Mesothelial cell of epicardium (in vitro differentiated cells): ENCODE results near the gene AUH. TPM values are rescaled to one million over a fixed set of nuclear protein-coding genes. Genes with fewer than 3 reads are reported as not detected.

Experiments
- DNase-seq, 2 experiments: peaks; one replicate each; pipeline ENCODE4 v3.0.0; 2021; ENCODE audit warnings: low spot score in 2 of 2; ENCODE audit not compliant: unreplicated experiment in 2 of 2
- H3K27ac Mint-ChIP-seq: 2 replicates; pipeline ENCODE4 v1.8.0; 2021; ENCODE audit warnings: mixed read lengths
- H3K27me3 Mint-ChIP-seq: 2 replicates; pipeline ENCODE4 v1.8.0; 2021; ENCODE audit warnings: low read depth, mixed read lengths
- H3K36me3 Mint-ChIP-seq: 2 replicates; pipeline ENCODE4 v1.8.0; 2021; ENCODE audit warnings: mixed read lengths
- H3K4me1 Mint-ChIP-seq: 2 replicates; pipeline ENCODE4 v1.8.0; 2021; ENCODE audit warnings: mixed read lengths
- H3K4me3 Mint-ChIP-seq: 2 replicates; pipeline ENCODE4 v1.8.0; 2021; ENCODE audit warnings: mild to moderate bottlenecking, moderate library complexity, mixed read lengths
- H3K9me3 Mint-ChIP-seq: 2 replicates; pipeline ENCODE4 v1.8.0; 2021; ENCODE audit warnings: mixed read lengths
- total RNA-seq: library from RNA; stranded (reverse); gene quantifications from 3 replicates; pipeline ENCODE4 v1.2.1, GENCODE V29; 2021
- TF ChIP-seq, protein P1 (sequence below): fragments of 200-600 bp; sonication (generic); IDR thresholded peaks from one replicate; pipeline ENCODE4 v1.5.0; 2021; ENCODE audit warnings: antibody characterized with exemption; ENCODE audit not compliant: unreplicated experiment

Gene AUH
- total RNA-seq, 1 donor from 2014 or later = 24.8 TPM

DNA sequence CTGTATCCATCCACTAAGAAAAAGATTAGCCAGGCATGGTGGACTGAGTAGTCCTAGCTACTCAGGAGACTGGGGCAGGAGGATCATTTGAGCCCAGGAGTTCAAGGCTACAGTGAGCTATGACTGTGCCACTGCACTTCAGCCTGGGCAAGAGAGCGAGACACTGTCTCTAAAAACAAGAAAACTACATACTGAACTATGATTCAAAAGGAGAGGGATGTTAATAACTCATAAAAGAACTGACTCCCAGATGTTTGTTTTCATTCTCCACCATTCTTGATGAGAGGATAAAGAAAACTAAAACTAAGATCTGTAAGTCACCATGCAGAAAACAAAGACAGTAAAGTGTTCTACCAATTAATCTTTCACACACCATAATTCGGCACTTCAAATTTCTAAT is 53.5 kb downstream of the AUH start:
- Mint-ChIP-seq H3K9me3 (peaks cover 7% of the 10 kb centered on the region), H3K4me3 (no peak overlapping the region)
- TF ChIP-seq, protein P1, sequence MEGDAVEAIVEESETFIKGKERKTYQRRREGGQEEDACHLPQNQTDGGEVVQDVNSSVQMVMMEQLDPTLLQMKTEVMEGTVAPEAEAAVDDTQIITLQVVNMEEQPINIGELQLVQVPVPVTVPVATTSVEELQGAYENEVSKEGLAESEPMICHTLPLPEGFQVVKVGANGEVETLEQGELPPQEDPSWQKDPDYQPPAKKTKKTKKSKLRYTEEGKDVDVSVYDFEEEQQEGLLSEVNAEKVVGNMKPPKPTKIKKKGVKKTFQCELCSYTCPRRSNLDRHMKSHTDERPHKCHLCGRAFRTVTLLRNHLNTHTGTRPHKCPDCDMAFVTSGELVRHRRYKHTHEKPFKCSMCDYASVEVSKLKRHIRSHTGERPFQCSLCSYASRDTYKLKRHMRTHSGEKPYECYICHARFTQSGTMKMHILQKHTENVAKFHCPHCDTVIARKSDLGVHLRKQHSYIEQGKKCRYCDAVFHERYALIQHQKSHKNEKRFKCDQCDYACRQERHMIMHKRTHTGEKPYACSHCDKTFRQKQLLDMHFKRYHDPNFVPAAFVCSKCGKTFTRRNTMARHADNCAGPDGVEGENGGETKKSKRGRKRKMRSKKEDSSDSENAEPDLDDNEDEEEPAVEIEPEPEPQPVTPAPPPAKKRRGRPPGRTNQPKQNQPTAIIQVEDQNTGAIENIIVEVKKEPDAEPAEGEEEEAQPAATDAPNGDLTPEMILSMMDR = no peak

DNA sequence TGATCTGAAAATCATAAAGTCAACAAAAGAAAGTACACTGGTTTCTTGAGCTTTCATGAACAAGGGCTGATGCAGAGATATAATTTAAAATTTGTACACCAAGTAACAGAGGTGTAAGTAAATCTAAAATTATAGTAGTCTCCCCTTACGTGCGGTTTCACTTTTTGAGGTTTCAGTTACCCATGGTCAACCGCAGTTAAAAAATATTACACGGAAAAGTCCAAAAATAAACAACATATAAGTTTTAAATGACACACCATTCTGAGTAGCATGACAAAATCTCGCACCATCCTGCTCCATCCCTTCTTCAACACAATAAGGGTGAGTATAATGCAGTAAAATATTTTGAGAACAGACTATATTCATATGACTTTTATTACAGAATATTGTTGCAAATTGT is 54.4 kb downstream of the AUH start:
- no peaks in the 10 kb centered on the region for H3K27me3 Mint-ChIP-seq
- no peak overlapping the region for H3K27ac Mint-ChIP-seq
- TF ChIP-seq, protein P1 = no peak
- peaks cover 7% of the 10 kb centered on the region for H3K9me3 Mint-ChIP-seq
- H3K4me1 Mint-ChIP-seq = peaks cover 32% of the 10 kb centered on the region
- DNase-seq = no peak
- peaks cover 10% of the 10 kb centered on the region for H3K36me3 Mint-ChIP-seq
- H3K4me3 Mint-ChIP-seq = no peak overlapping the region

More for the DNA sequence above, 53.5 kb downstream of the AUH start:
- DNase-seq = no peak
- Mint-ChIP-seq H3K27me3 (no peaks in the 10 kb centered on the region), H3K4me1 (peaks cover 39% of the 10 kb centered on the region), H3K27ac (no peak overlapping the region), H3K36me3 (peaks cover 10% of the 10 kb centered on the region)

DNA sequence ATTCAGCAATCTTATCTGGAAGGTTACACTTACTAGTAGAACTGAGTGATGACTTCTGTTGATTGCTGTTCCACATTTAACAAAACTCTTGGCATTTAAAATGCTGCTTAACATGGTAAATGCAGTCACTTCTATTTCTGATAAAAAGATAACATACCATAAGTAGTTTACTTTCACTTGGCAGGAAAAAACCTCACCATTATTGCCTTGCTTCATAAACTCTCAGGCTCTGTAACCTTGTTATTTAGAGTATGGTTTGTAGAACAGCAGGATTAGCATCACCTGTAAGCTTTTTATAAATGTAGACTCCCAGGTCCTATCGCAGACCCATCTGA is 55.5 kb downstream of the AUH start:
- H3K27ac Mint-ChIP-seq = no peak overlapping the region
- no peaks in the 10 kb centered on the region for H3K27me3 Mint-ChIP-seq
- peaks cover 7% of the 10 kb centered on the region for H3K9me3 Mint-ChIP-seq
- no peak for DNase-seq
- H3K36me3 Mint-ChIP-seq = peaks cover 10% of the 10 kb centered on the region
- TF ChIP-seq, protein P1 = no peak
- peaks cover 30% of the 10 kb centered on the region for H3K4me1 Mint-ChIP-seq
- no peak overlapping the region for H3K4me3 Mint-ChIP-seq

DNA sequence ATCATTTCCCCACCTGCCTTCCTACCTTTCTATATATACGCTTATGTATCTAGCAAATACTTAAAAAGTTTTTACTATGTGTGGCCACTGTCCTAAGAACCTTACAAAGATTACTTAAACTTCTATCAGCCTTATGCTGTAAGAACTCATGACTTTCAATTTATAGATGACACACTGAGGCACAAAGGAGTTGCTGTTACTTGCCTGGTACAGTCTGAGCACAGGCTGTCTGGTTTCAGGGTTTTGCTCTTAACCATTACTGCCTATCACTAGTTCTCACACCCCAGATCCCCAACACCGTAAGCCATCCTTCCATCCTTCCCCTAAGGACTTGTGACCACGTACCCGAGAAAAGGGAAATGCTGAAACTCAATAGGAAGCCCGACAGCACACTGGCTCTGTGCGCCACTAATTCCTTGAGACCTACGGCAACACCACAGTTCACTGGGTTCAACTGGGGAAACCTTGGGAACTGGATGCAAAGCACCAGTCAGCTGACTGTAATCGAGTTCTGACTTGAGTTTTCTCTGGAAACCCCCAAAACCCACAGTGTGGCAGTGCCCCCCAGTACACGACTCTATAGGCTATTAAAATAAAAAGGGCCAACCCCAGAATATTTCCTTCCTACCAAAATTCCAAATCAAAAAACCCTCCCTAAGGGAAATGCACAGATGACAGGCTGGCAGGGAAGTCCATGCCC is 56.0 kb downstream of the AUH start:
- TF ChIP-seq, protein P1 = no peak
- Mint-ChIP-seq H3K27ac (no peak overlapping the region), H3K36me3 (peaks cover 10% of the 10 kb centered on the region)

DNA sequence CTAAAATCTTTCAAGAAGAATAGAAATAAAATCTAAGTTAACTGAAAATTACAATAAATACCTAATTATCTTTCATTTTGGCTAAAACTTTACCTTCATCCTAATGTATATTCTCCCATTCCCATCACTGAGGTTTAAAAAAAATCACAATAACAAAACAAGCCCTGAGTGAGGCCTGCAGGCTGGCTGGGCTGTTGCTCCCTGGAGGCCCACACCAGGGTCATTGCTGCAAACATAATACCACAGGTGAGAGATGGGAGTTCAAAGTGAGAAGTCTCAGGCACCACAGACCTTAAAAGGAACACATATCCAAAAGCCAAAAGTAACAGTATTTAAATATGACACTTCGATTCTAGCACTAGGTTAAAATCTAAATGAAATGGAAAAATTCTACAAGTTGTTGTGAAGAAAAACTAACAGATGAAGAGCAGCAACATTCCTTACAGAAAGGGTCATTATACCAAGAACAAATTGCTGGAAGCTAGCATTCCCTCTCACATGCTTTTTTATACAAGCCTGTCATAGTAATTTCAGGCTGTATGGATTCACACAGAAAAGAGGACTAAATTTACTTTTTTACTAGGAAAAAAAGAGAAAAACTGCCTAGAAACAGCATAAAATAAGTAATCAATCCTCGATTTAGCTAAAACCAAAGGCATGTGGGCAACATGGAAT is 57.8 kb downstream of the AUH start:
- Mint-ChIP-seq H3K4me1 (peaks cover 38% of the 10 kb centered on the region), H3K9me3 (no peaks in the 10 kb centered on the region), H3K36me3 (no peaks in the 10 kb centered on the region), H3K27ac (peak overlapping the region; percentile 81), H3K27me3 (no peaks in the 10 kb centered on the region), H3K4me3 (no peak overlapping the region)
- TF ChIP-seq, protein P1 = no peak
- no peak for DNase-seq

More for the DNA sequence above, 56.0 kb downstream of the AUH start:
- no peak for DNase-seq
- Mint-ChIP-seq H3K9me3 (peaks cover 7% of the 10 kb centered on the region), H3K4me1 (peaks cover 31% of the 10 kb centered on the region), H3K27me3 (no peaks in the 10 kb centered on the region), H3K4me3 (no peak overlapping the region)
